Endothelial cell of umbilical vein (primary cell): ENCODE measurements around the gene TRAPPC2B. TPM values are rescaled to one million over a fixed set of nuclear protein-coding genes. Genes with fewer than 3 reads are reported as not detected.

Experiments
- BruUV-seq: library from RNA; stranded (reverse); fragments of 400-500 nt; replicated peaks from 2 replicates; lab custom pipeline; 2021; lab: Mats Ljungman, UMichigan
- CTCF ChIA-PET: fragments of 300-600, 350-600 bp; sonication (Branson Sonifier 250); formaldehyde crosslinking; loops from one replicate; lab custom pipeline; 2021; ENCODE audit warnings: antibody characterized with exemption, inconsistent platforms; lab: Charles Lee
- POLR2A ChIA-PET: fragments of 300-600, 350-600 bp; sonication (Branson Sonifier 250); formaldehyde crosslinking; loops from one replicate; lab custom pipeline; 2021; ENCODE audit warnings: antibody characterized with exemption, inconsistent platforms; lab: Charles Lee
- DNase-seq: peaks from one replicate; pipeline ENCODE4 v3.0.0-alpha.2; 2011; ENCODE audit warnings: low read depth, low spot score
- FAIRE-seq: peaks from 2 replicates; lab custom pipeline; 2011; peaks lifted over from hg19 to GRCh38; lab: Jason Lieb, UNC
- H2AFZ ChIP-seq: 2 replicates; pipeline ENCODE4 v1.6.0; 2012; ENCODE audit warnings: low read depth, low read length, control low read depth, inconsistent platforms
- H3K27ac ChIP-seq: 2 replicates; pipeline ENCODE4 v1.5.1; 2011; ENCODE audit warnings: low read depth, mild to moderate bottlenecking, control low read depth, low read length, moderate library complexity; ENCODE audit not compliant: insufficient read depth
- H3K27me3 ChIP-seq, 2 experiments: 2 replicates each; pipeline versions ENCODE4 v1.6.0 to v1.6.1; 2011; ENCODE audit warnings: low read length in 2 of 2, mixed read lengths in 1 of 2; ENCODE audit not compliant: control insufficient read depth in 2 of 2, insufficient read depth in 2 of 2
- H3K36me3 ChIP-seq, 2 experiments: 2 replicates in 1 of 2; 3 replicates in 1 of 2; pipeline ENCODE4 v1.5.1; 2011; ENCODE audit warnings: low read length in 2 of 2, mild to moderate bottlenecking in 1 of 2, moderate library complexity in 1 of 2; ENCODE audit not compliant: control insufficient read depth in 2 of 2, insufficient read depth in 2 of 2; ENCODE audit errors: extremely low read depth in 1 of 2
- H3K4me1 ChIP-seq: 3 replicates; pipeline ENCODE4 v1.5.1; 2011; ENCODE audit warnings: mild to moderate bottlenecking, low read length; ENCODE audit not compliant: control insufficient read depth, insufficient read depth; ENCODE audit errors: extremely low read depth
- H3K4me2 ChIP-seq: 2 replicates; pipeline ENCODE4 v1.6.1; 2011; ENCODE audit warnings: low read length, control low read depth, mixed read lengths; ENCODE audit not compliant: insufficient read depth
- H3K4me3 ChIP-seq, 3 experiments: fragments of 200-600 bp in 1 of 3; sonication (generic), shearing (Covaris generic) in 1 of 3; replicated peaks in 1 of 3; 2 replicates each; pipeline ENCODE4 v1.5.1; 2011 to 2016; ENCODE audit warnings: control low read depth in 3 of 3, low read length in 3 of 3, mild to moderate bottlenecking in 2 of 3, inconsistent platforms in 1 of 3, low read depth in 1 of 3, moderate library complexity in 1 of 3; ENCODE audit not compliant: insufficient read depth in 1 of 3
- H3K79me2 ChIP-seq: 2 replicates; pipeline ENCODE4 v1.6.0; 2012; ENCODE audit warnings: low read length, inconsistent platforms; ENCODE audit not compliant: control insufficient read depth, insufficient read depth
- H3K9ac ChIP-seq: replicated peaks from 2 replicates; pipeline ENCODE3; 2011; ENCODE audit warnings: low read length, control low read depth; ENCODE audit not compliant: insufficient read depth; ENCODE audit errors: extremely low read depth
- H3K9me1 ChIP-seq: replicated peaks from 3 replicates; pipeline ENCODE4 v1.6.0; 2011; ENCODE audit warnings: mild to moderate bottlenecking, low read length; ENCODE audit not compliant: control insufficient read depth, insufficient read depth; ENCODE audit errors: extremely low read depth
- H3K9me3 ChIP-seq: replicated peaks from 2 replicates; pipeline ENCODE4 v1.5.1; 2012; ENCODE audit warnings: low read length, inconsistent platforms; ENCODE audit not compliant: control insufficient read depth, insufficient read depth
- H4K20me1 ChIP-seq: replicated peaks from 2 replicates; pipeline ENCODE3; 2011; ENCODE audit warnings: mild to moderate bottlenecking, low read length; ENCODE audit not compliant: control insufficient read depth, insufficient read depth; ENCODE audit errors: extremely low read depth
- CTCF ChIP-seq, 2 donors: IDR thresholded peaks; 1 replicate in 1 of 2; 2 replicates in 1 of 2; pipeline ENCODE4 v1.5.1; 2011; ENCODE audit warnings: low read length in 2 of 2, mild to moderate bottlenecking in 2 of 2, moderate library complexity in 2 of 2, control low read depth in 1 of 2, inconsistent platforms in 1 of 2, low read depth in 1 of 2; ENCODE audit not compliant: insufficient read depth in 1 of 2; ENCODE audit errors: extremely low read depth in 1 of 2
- EZH2 ChIP-seq: IDR thresholded peaks from 2 replicates; pipeline ENCODE4 v1.6.1; 2012; ENCODE audit warnings: borderline replicate concordance, low read depth, mild to moderate bottlenecking, moderate library complexity, low read length, inconsistent platforms; ENCODE audit not compliant: severe bottlenecking
- FOS ChIP-seq: IDR thresholded peaks from 2 replicates; pipeline ENCODE4 v1.6.1; 2011; ENCODE audit warnings: mild to moderate bottlenecking, low read length, moderate library complexity, borderline replicate concordance; ENCODE audit not compliant: insufficient read depth
- MAX ChIP-seq: IDR thresholded peaks from 2 replicates; pipeline ENCODE4 v1.6.1; 2011; ENCODE audit not compliant: insufficient read depth, insufficient read length
- MYC ChIP-seq: IDR thresholded peaks from one replicate; pipeline ENCODE4 v1.6.1; 2011; ENCODE audit warnings: mild to moderate bottlenecking, low read depth, low read length
- POLR2A ChIP-seq: IDR thresholded peaks from 2 replicates; pipeline ENCODE4 v1.6.1; 2012; ENCODE audit warnings: low read depth, mild to moderate bottlenecking, control low read depth, low read length
- POLR2AphosphoS5 ChIP-seq: IDR thresholded peaks from 2 replicates; pipeline ENCODE4 v1.6.1; 2012; ENCODE audit warnings: low read depth, mild to moderate bottlenecking, control low read depth, low read length, moderate library complexity; ENCODE audit not compliant: insufficient read depth
- dilution Hi-C: fragments of 300-500 bp; cut with MboI; formaldehyde crosslinking; loops from one replicate; pipeline ENCODE4 v1.15.0; 2019; ENCODE audit warnings: low sequenced_read_pairs; ENCODE audit not compliant: extremely low pct_ligation_motif_present
- intact Hi-C: fragments of 100-400 bp; cut with micrococcal nuclease; formaldehyde crosslinking; loops from one replicate; pipeline ENCODE4 v1.10.0; 2022
- polyA plus RNA-seq, 4 experiments: library from polyadenylated mRNA; depleted of rRNA in 3 of 4; stranded (reverse) in 3 of 4; unstranded in 1 of 4; fragments of >200 nt; gene quantifications; 2 replicates each; pipeline versions ENCODE4 v1.2.1 to v1.2.3, GENCODE V29; 2011 to 2012; ENCODE audit warnings: missing spikeins in 1 of 4
- total RNA-seq: library from RNA; stranded (reverse); gene quantifications from 2 replicates; pipeline ENCODE4 v1.2.3, GENCODE V29; 2021

The TRAPPC2B gene
- total and polyA plus RNA-seq, 2 donors (not counting 3 experiments of a cell fraction or from before 2014, with no cell fraction given) = 6.3 to 24.3 TPM

GRCh38 chr19:57314146-57314545, 49.2 kb upstream of the TRAPPC2B start:
- TF ChIP-seq MYC = no peak
- TF ChIP-seq POLR2A = no peak
- TF ChIP-seq MAX = no peak
- TF ChIP-seq POLR2AphosphoS5 = no peak
- no peak for TF ChIP-seq EZH2
- H3K27ac ChIP-seq = no peak overlapping the region
- DNase-seq (no peak), FAIRE-seq (no peak)
- H3K79me2 ChIP-seq = no peaks in the 10 kb centered on the region
- intact Hi-C loops = no loop called here
- H3K4me2 ChIP-seq = no peak overlapping the region
- no peak overlapping the region for H3K9ac ChIP-seq
- no peaks in the 10 kb centered on the region for H3K9me1 ChIP-seq
- no peaks in the 10 kb centered on the region for H3K9me3 ChIP-seq
- no peaks in the 10 kb centered on the region for H3K36me3 ChIP-seq
- H3K27me3 ChIP-seq = peaks cover 16 to 24% of the 10 kb centered on the region in 2 experiments
- BruUV-seq = no TSS peak
- H3K4me3 ChIP-seq = no peak overlapping the region
- POLR2A ChIA-PET = no interaction called here
- CTCF ChIA-PET = interaction anchor here (1.0 kb wide), 1 partner anchor 13 kb away, joined by 4 read pairs; no protein-coding TSS in a partner anchor
- H3K4me1 ChIP-seq = no peaks in the 10 kb centered on the region
- dilution Hi-C loops = no loop called here
- H2AFZ ChIP-seq = no peak overlapping the region
- no peaks in the 10 kb centered on the region for H4K20me1 ChIP-seq

GRCh38 chr19:57317503-57317902, 45.8 kb upstream of the TRAPPC2B start:
- no TSS peak for BruUV-seq
- no peak overlapping the region for H3K27ac ChIP-seq
- no peaks in the 10 kb centered on the region for H3K36me3 ChIP-seq
- TF ChIP-seq FOS (no peak), MYC (no peak), EZH2 (peak; percentile 43), CTCF (IDR thresholded peaks at IDR 0.05; ENCODE audit: extremely low read depth in 1 of 2, insufficient read depth in 1 of 2, low read depth in 1 of 2, low read length in 2 of 2) (no peak)
- H3K4me1 ChIP-seq = peaks cover 6% of the 10 kb centered on the region
- no peak overlapping the region for H2AFZ ChIP-seq
- dilution Hi-C loops = no loop called here
- ChIA-PET CTCF (no interaction called here), POLR2A (no interaction called here)
- H3K4me2 ChIP-seq = no peak overlapping the region
- H3K4me3 ChIP-seq = no peak overlapping the region
- peaks cover 18% of the 10 kb centered on the region for H3K79me2 ChIP-seq
- no peaks in the 10 kb centered on the region for H3K9me3 ChIP-seq
- no peak overlapping the region for H3K9ac ChIP-seq
- H3K27me3 ChIP-seq = peaks cover 16 to 24% of the 10 kb centered on the region in 2 experiments
- no peaks in the 10 kb centered on the region for H4K20me1 ChIP-seq
- intact Hi-C loops = no loop called here
- FAIRE-seq (no peak), DNase-seq (no peak)
- H3K9me1 ChIP-seq = no peaks in the 10 kb centered on the region
